Neural progenitor cell (in vitro differentiated cells): ENCODE measurements around the gene RNFT2. TPM values are rescaled to one million over a fixed set of nuclear protein-coding genes. Genes with fewer than 3 reads are reported as not detected.

Experiments used
- DNase-seq: peaks from one replicate; pipeline ENCODE4 v3.0.0-alpha.2; 2016; ENCODE audit warnings: low spot score
- H2AFZ ChIP-seq: fragments of 200-600 bp; sonication (generic); replicated peaks from 2 replicates; pipeline ENCODE4 v1.6.1; 2016; ENCODE audit warnings: antibody characterized with exemption
- H3F3A ChIP-seq: fragments of 200-600 bp; sonication (generic); 2 replicates; pipeline ENCODE4 v1.6.1; 2016; ENCODE audit warnings: antibody characterized with exemption, low read depth
- H3K27ac ChIP-seq: fragments of 200-600 bp; sonication (generic); 2 replicates; pipeline ENCODE4 v1.5.1; 2016; ENCODE audit warnings: mild to moderate bottlenecking
- H3K27me3 ChIP-seq: fragments of 200-600 bp; sonication (generic); 2 replicates; pipeline ENCODE4 v1.6.1; 2016; ENCODE audit warnings: mild to moderate bottlenecking, moderate library complexity
- H3K36me3 ChIP-seq: fragments of 200-600 bp; sonication (generic); 2 replicates; pipeline ENCODE4 v1.5.1; 2016
- H3K4me1 ChIP-seq: fragments of 200-600 bp; sonication (generic); 2 replicates; pipeline ENCODE4 v1.6.1; 2016; ENCODE audit warnings: mixed run types
- H3K4me2 ChIP-seq: fragments of 200-600 bp; sonication (generic); 2 replicates; pipeline ENCODE4 v1.6.1; 2016
- H3K4me3 ChIP-seq: fragments of 200-600 bp; sonication (generic); 2 replicates; pipeline ENCODE4 v1.5.1; 2016
- H3K79me2 ChIP-seq: fragments of 200-600 bp; sonication (generic); 2 replicates; pipeline ENCODE4 v1.6.1; 2016; ENCODE audit warnings: low read depth
- H3K9ac ChIP-seq: fragments of 200-600 bp; sonication (generic); 2 replicates; pipeline ENCODE4 v1.6.1; 2016
- H3K9me3 ChIP-seq: fragments of 200-600 bp; sonication (generic); 2 replicates; pipeline ENCODE4 v1.5.1; 2016; ENCODE audit warnings: low read depth
- H4K20me1 ChIP-seq: fragments of 200-600 bp; sonication (generic); 2 replicates; pipeline ENCODE4 v1.6.1; 2016; ENCODE audit warnings: low read depth
- H3K27ac Mint-ChIP-seq: 3 replicates; pipeline ENCODE4 v1.8.0; 2021; ENCODE audit warnings: mixed read lengths
- H3K27me3 Mint-ChIP-seq: 2 replicates; pipeline ENCODE4 v1.8.0; 2022; ENCODE audit warnings: low read depth, mild to moderate bottlenecking, inconsistent platforms, moderate library complexity, mixed read lengths; ENCODE audit not compliant: insufficient read depth
- H3K36me3 Mint-ChIP-seq: 3 replicates; pipeline ENCODE4 v1.8.0; 2021; ENCODE audit warnings: mixed read lengths
- H3K4me1 Mint-ChIP-seq: 3 replicates; pipeline ENCODE4 v1.8.0; 2021; ENCODE audit warnings: mixed read lengths
- H3K4me3 Mint-ChIP-seq: 3 replicates; pipeline ENCODE4 v1.8.0; 2021; ENCODE audit warnings: mild to moderate bottlenecking, moderate library complexity, mixed read lengths
- H3K9me3 Mint-ChIP-seq: 3 replicates; pipeline ENCODE4 v1.8.0; 2020; ENCODE audit warnings: mixed read lengths
- EZH2 ChIP-seq: fragments of 200-600 bp; sonication (generic); IDR thresholded peaks from 2 replicates; pipeline ENCODE4 v1.6.1; 2017; ENCODE audit warnings: antibody characterized with exemption, mild to moderate bottlenecking, moderate library complexity
- EZH2phosphoT487 ChIP-seq: fragments of 200-600 bp; sonication (generic); IDR thresholded peaks from 2 replicates; pipeline ENCODE4 v1.6.1; 2017; ENCODE audit warnings: antibody characterized with exemption
- total RNA-seq: library from RNA; depleted of rRNA; stranded (reverse); fragments of >200 nt; gene quantifications from 2 replicates; pipeline ENCODE4 v1.2.3, GENCODE V29; 2015; ENCODE audit warnings: low replicate concordance
- TF ChIP-seq, protein P1 (sequence below): fragments of 200-600 bp; sonication (generic); IDR thresholded peaks from 2 replicates; pipeline ENCODE4 v1.5.1; 2017; ENCODE audit warnings: antibody characterized with exemption, mild to moderate bottlenecking

The RNFT2 gene
- total RNA-seq, 1 donor from 2014 or later, result 26.9 TPM

- no peaks in the 10 kb centered on the region for H3K27me3 ChIP-seq
- Mint-ChIP-seq H3K36me3 (peaks cover 24% of the 10 kb centered on the region), H3K4me1 (no peaks in the 10 kb centered on the region), H3K4me3 (no peak overlapping the region), H3K27ac (no peak overlapping the region), H3K27me3 (peaks cover 6% of the 10 kb centered on the region), H3K9me3 (peaks cover 5% of the 10 kb centered on the region)
- peaks cover 3% of the 10 kb centered on the region for H3F3A ChIP-seq
- TF ChIP-seq, protein P1, sequence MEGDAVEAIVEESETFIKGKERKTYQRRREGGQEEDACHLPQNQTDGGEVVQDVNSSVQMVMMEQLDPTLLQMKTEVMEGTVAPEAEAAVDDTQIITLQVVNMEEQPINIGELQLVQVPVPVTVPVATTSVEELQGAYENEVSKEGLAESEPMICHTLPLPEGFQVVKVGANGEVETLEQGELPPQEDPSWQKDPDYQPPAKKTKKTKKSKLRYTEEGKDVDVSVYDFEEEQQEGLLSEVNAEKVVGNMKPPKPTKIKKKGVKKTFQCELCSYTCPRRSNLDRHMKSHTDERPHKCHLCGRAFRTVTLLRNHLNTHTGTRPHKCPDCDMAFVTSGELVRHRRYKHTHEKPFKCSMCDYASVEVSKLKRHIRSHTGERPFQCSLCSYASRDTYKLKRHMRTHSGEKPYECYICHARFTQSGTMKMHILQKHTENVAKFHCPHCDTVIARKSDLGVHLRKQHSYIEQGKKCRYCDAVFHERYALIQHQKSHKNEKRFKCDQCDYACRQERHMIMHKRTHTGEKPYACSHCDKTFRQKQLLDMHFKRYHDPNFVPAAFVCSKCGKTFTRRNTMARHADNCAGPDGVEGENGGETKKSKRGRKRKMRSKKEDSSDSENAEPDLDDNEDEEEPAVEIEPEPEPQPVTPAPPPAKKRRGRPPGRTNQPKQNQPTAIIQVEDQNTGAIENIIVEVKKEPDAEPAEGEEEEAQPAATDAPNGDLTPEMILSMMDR, result no peak
- TF ChIP-seq EZH2phosphoT487, result no peak
- TF ChIP-seq EZH2, result no peak
- H3K4me1 ChIP-seq, result no peaks in the 10 kb centered on the region
- H3K9ac ChIP-seq, result no peak overlapping the region
- H3K9me3 ChIP-seq, result no peaks in the 10 kb centered on the region
- H2AFZ ChIP-seq, result no peak overlapping the region
- H3K4me3 ChIP-seq, result no peak overlapping the region
- H3K27ac ChIP-seq, result no peak overlapping the region
- DNase-seq, result no peak
- no peaks in the 10 kb centered on the region for H3K36me3 ChIP-seq
- H3K4me2 ChIP-seq, result no peak overlapping the region
- H4K20me1 ChIP-seq, result peaks cover 4% of the 10 kb centered on the region
- no peaks in the 10 kb centered on the region for H3K79me2 ChIP-seq
Measured at GRCh38 chr12:116799955-116800354, 61.8 kb downstream of the RNFT2 start.

DNA sequence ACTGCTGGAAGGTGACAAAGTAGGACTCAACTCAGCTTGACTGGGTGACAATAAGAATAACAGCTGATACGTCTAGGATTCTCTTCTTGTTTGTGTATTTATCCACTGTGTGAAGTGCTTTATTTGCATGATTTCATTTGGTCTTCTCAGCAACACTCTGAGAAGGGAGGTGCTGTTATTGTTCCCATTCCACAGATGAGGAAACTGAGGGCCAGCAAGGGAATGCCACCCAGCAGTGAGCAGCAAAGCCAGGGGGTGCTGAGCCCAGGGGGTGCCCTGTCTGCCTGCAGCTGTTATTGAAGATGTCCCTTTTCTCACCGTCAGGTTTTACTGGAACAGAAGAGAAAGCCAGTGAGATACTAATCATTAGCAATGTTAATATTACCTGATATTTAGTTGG is 62.8 kb downstream of the RNFT2 start:
- no peaks in the 10 kb centered on the region for H3K79me2 ChIP-seq
- no peak for DNase-seq
- peaks cover 24% of the 10 kb centered on the region for H3K36me3 Mint-ChIP-seq
- no peak overlapping the region for H3K27ac ChIP-seq
- H3K9me3 ChIP-seq, result no peaks in the 10 kb centered on the region
- no peak overlapping the region for H2AFZ ChIP-seq
- H3K9ac ChIP-seq, result no peak overlapping the region
- no peak overlapping the region for H3K4me3 Mint-ChIP-seq
- peaks cover 5% of the 10 kb centered on the region for H3K9me3 Mint-ChIP-seq
- TF ChIP-seq, protein P1, result no peak
- TF ChIP-seq EZH2 (no peak), EZH2phosphoT487 (no peak)
- H3K36me3 ChIP-seq, result no peaks in the 10 kb centered on the region
- H3K27me3 Mint-ChIP-seq, result peaks cover 6% of the 10 kb centered on the region
- no peaks in the 10 kb centered on the region for H3K27me3 ChIP-seq
- H3K4me3 ChIP-seq, result no peak overlapping the region
- H3K4me1 Mint-ChIP-seq, result no peaks in the 10 kb centered on the region
- no peak overlapping the region for H3K27ac Mint-ChIP-seq
- H3F3A ChIP-seq, result peaks cover 3% of the 10 kb centered on the region
- peaks cover 4% of the 10 kb centered on the region for H4K20me1 ChIP-seq
- no peak overlapping the region for H3K4me2 ChIP-seq
- H3K4me1 ChIP-seq, result no peaks in the 10 kb centered on the region

DNA sequence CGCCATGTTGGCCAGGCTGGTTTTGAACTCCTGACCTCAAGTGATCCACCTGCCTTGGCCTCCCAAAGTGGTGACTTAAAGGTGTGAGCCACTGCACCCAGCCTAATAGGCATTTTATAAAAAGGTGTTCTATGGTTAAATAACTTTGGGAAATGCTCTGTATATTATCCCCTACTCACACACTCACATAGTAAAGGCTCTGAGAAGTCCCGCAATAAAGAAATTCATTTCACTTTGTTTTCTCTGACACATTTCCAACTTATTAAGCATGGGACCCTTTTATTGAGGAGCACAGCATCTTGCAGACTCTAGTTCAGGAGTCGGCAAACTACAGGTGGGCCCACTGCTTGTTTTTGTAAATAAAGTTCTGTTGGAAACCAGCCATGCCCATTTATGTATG is 63.9 kb downstream of the RNFT2 start:
- Histone ChIP-seq H3K9ac (no peak overlapping the region), H3K36me3 (no peaks in the 10 kb centered on the region), H3K79me2 (no peaks in the 10 kb centered on the region), H3K27me3 (no peaks in the 10 kb centered on the region), H2AFZ (no peak overlapping the region), H3K4me3 (no peak overlapping the region), H3K9me3 (no peaks in the 10 kb centered on the region), H3K27ac (no peak overlapping the region), H3K4me2 (no peak overlapping the region), H3F3A (peaks cover 3% of the 10 kb centered on the region), H4K20me1 (peaks cover 7% of the 10 kb centered on the region), H3K4me1 (no peaks in the 10 kb centered on the region)
- H3K27ac Mint-ChIP-seq, result no peak overlapping the region
- no peak for DNase-seq
- no peaks in the 10 kb centered on the region for H3K4me1 Mint-ChIP-seq
- H3K36me3 Mint-ChIP-seq, result peaks cover 24% of the 10 kb centered on the region
- no peak overlapping the region for H3K4me3 Mint-ChIP-seq
- peaks cover 5% of the 10 kb centered on the region for H3K9me3 Mint-ChIP-seq
- H3K27me3 Mint-ChIP-seq, result peaks cover 6% of the 10 kb centered on the region
- TF ChIP-seq, protein P1, result no peak
- no peak for TF ChIP-seq EZH2
- TF ChIP-seq EZH2phosphoT487, result no peak
